Jurkat, Clone E6-1 (cell line): ENCODE data around the gene CR1.
"Not testable (repeated sequence)": the region's sequence is repeated elsewhere in the genome, so short reads cannot be mapped to it uniquely, and the experiment has no call there.

ENCODE experiments used
- DNase-seq: peaks from one replicate; pipeline ENCODE4 v3.0.0-alpha.2; 2011; ENCODE audit warnings: low read depth, low spot score
- H3K4me3 ChIP-seq: 2 replicates; pipeline ENCODE4 v1.5.1; 2011; ENCODE audit warnings: mild to moderate bottlenecking, low read length, control low read depth, moderate library complexity

CR1 gene

DNA sequence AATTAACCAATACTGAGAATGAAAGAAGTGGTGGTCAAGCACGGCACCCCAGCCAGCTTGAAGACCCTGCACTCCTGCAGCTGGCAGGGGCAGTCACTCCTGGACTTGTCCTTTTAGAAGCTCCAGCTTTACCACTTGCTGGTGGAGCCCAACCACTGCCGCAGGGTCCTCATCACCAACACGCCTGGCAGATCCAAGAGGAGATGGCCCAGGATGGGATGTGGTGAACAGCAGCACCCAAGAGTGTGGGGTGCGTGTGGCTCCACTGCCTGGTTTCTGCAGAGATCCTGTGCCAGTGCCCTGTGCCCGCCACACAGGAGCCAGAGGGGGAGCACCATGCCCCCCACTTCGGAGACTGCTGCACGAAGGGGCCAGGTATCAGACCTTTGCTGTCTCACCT lies 162.5 kb downstream of the CR1 start:
- no peak for DNase-seq
- no peak overlapping the region for H3K4me3 ChIP-seq

DNA sequence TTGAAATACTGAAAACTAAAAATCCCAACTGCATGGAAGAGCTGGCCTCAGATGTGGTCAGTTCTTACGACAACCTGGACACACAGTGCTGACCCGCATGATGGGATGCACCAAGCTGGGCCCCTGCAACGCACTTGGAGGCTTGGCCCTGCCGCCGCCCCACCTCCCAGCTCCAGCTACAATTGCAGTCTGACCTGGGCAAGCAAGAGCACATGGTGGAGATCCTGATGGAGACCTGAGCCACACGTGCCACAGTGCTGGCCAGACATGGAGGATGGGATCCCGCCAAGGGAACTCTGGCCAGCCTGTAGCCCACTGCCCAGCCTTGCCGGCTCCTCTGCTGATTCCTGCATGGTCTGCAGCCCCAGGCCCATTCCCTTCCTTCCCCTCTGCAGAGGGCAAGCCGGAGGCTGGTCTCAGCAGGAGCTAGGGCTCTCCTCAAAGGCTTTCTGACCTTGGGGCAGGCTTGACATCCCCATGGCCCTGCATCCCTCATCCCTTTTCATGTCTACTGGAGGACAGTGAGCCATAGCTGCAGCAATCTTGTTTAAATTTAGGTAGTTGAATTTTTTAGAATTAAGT lies 163.0 kb downstream of the CR1 start:
- no peak for DNase-seq
- no peak overlapping the region for H3K4me3 ChIP-seq

DNA sequence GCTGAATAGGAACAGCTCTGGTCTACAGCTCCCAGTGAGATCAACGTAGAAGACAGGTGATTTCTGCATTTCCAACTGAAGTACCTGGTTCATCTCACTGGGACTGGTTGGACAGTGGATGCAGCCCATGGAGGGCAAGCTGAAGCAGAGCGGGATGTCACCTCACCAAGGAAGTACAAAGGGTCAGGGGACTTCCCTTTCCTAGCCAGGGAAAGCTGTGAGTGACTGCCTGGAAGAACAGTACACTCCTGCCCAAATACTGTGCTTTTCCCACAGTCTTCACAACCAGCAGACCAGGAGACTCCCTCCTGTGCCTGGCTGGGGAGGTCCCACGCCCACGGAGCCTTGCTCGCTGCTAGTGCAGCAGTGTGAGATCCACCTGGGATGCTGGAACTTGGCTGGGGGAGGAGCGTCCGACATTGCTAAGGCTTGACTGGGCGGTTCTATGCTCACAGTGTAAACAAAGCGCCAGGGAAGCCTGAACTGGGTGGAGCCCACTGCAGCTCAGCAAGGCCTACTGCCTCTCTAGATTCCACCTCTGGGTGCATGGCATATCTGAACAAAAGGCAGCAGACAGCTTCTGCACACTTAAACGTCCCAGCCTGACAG lies 163.7 kb downstream of the CR1 start:
- H3K4me3 ChIP-seq: no peak overlapping the region
- DNase-seq: no peak

DNA sequence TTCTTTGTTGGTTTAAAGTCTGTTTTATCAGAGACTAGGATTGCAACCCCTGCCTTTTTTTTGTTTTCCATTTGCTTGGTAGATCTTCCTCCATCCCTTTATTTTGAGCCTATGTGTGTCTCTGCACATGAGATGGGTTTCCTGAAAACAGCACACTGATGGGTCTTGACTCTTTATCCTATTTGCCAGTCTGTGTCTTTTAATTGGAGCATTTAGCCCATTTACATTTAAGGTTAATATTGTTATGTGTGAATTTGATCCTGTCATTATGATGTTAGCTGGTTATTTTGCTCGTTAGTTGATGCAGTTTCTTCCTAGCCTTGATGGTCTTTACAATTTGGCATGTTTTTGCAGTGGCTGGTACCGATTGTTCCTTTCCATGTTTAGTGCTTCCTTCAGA lies 165.5 kb downstream of the CR1 start:
- not testable (repeated sequence) for H3K4me3 ChIP-seq, DNase-seq

DNA sequence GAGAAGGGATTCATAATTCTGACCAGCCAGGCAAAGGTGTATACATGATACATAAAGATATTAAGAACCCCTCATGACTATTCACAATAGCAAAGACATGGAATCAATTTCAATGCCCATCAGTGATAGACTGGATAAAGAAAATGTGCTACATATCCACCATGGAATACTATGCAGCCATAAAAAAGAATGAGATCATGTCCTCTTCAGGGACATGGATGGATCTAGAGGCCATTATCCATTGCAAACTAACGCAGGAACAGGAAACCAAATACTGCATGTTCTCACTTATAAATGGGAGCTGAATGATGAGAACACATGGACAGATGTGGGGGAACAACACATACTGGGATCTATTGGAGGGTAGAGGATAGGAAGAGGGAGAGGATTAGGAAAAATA lies 170.4 kb downstream of the CR1 start:
- no peak overlapping the region for H3K4me3 ChIP-seq
- DNase-seq: no peak

DNA sequence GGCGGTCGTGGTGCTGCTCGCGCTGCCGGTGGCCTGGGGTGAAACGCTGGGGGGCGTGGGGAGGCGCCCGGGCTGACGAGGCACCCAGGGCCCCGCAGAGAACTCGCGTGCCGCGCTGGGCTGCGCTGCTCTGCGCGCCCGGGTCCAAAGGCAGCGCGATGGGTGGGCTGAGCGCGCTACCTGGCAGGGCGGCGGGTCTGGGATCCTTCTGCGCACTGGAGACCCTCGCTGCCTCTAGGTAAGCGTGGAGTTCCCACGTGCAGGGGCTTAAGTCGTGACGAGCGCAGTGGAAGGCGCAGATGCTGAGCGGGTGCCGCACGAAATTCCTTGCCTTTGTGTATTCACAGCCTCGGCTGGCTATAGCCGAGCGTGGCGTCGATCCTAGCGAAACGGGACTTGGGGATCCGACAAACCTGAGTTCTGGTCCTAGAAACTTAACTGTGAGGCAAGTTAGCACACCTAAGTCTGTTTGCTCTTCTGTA lies 173.6 kb downstream of the CR1 start:
- DNase-seq: no peak
- no peak overlapping the region for H3K4me3 ChIP-seq

DNA sequence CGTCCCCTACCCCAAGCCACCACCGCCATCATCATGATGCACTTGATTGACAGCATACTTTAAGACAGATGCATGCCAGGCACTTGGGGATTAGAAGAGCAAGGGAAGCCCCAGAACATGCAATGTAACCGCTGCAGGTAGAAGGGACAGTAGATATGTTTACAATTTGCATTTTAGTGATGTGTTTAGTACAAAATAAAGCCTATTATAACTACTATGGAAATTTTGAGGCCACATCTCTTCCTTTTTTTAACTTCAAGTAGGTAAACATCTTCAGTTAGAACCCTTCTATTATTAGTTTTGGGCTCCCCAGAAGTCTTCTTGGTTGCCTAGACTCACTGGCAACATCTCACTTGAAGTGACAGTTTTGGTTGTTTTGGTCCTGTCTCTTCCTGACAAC lies 174.2 kb downstream of the CR1 start:
- DNase-seq: no peak
- no peak overlapping the region for H3K4me3 ChIP-seq

DNA sequence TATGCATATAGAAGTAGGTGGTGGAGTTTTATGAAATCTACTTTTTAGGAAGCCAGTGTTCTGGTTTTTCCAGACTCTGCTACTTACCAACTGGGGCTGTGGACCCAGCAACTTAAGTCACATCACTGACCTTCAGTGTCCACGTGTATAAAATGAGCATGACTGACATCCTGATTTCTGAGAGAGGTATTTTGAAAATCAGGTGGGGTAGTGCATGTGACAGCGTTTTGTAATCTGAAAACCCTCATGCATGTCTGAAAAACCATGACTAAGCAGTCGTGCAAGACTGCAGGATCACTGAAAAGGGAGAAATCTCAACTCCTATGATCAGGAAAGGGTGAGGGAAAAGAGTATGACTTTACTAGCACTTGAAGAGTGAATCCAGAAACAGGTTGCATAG lies 175.0 kb downstream of the CR1 start:
- DNase-seq: no peak
- H3K4me3 ChIP-seq: no peak overlapping the region

DNA sequence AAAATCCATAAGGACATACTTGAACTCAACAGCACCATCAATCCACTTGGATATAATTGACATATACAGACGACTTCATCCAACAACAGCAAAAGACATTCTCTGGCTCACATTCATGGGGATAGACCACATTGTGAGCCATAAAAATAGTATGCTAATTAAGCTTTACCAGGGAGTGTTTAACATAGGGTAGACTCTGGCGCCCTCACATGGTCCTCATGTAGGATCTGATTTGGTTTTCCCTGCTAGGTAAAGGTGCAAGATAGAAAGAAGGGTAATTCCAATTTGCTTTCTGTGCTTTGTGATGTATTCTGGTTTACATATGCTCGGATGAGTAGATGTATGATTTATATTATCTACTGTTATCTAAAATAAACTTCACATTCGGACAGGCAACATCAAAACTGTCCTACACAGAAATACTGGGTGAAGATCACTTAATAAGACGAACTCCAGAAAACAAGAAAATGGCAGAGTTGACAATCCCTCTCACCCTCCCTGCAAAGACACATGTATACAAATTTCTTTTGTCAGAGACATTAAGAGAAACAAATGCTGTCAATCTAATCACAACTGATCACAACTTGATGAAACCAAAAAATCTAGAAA lies 176.7 kb downstream of the CR1 start:
- no peak overlapping the region for H3K4me3 ChIP-seq
- DNase-seq: peak; percentile 26

DNA sequence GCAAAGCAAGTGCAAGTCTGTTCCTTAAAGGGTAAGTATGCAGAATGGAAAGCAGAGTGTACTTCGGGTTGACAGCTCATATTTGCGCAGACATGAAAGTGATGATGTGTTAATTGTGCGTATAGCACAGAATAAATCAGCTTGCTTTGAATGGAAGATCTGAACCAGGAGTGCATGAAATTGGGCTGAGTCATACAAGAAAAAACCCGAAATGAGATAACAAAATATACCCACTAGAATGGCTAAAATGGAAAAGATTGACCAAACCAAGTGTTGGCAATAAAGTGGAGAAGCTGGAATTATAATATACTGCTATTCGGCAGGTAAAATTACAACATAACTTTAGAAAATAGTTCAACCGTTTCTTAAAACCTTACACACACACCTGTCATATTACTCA lies 177.4 kb downstream of the CR1 start:
- H3K4me3 ChIP-seq: no peak overlapping the region
- no peak for DNase-seq

DNA sequence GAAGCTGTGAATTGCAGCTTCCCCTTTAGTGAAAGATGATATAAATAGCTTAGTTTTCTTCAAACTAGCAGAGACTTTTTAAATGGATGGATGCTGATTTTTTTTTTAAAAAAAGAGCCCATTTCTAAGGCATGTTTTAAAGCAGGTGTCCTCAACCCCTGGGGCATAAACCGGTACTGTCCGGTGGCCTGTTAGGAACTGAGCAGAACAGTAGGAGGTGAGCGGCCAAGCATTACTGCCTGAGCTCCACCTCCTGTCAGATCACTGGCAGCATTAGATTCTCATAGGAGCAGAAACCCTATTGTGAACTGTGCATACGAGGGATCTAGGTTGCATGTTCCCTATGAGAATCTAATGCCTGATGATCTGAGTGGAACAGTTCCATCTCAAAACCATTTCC lies 180.2 kb downstream of the CR1 start:
- H3K4me3 ChIP-seq: no peak overlapping the region
- DNase-seq: no peak

DNA sequence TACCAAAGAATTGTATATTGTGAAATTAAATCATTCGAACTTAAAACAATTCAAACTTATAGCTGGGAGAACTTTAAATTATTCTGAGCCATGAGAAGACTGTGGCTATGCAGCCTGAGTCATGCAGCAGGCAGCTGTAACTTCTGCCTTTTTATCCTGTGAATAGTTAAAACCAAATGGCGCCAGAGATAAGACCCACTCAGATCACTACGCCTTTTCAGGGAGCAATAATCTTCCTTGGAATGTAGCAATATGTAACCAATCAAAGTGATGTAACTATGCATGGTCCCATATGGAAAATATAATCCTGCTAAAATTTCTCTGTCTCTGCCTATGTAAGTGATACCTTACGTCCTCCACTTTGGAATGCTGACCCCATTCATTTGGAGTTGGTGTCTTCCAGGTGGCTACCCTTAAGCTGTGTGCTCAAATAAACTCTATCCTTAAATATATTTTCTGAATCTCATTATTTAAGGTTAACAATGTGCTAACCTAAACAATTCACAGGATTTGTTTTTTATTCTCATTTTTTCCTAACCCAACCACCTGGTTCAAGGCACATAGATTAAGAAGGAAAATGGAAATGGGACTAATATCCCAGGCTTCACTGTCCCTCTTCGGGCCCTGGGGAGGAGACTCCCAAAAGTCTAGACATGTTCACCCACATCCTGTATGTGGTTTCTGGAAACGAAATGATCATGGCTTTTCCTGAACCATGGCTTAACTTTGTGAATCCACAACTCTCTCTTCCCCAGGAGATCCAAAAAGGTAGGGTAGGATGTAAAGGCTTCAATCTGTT lies 184.8 kb downstream of the CR1 start:
- DNase-seq, H3K4me3 ChIP-seq: not testable (repeated sequence)

DNA sequence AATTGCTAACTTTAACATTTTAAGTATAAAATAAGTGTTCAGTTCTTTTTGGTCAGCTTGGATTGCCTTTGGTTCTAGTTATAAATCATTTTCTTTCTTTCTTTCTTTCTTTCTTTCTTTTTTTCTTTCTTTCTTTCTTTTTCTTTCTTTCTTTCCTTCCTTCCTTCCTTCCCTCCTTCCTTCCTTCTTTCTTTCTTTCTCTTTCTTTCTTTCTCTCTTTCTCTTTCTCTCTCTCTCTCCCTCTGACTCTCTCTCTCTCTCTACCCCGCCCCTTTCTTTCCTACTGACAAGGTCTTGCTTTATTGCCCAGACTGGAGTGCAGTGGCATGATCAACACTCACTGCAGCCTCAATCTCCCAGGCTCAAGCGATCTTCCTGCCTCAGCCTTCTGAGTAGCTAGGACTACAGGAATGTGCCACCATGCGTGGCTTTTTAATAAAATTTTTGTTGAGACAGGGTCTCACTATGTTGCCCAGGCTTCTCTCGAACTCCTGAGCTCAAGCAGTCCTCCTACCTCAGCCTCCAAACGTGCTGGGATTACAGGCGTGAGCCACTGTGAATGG lies 187.0 kb downstream of the CR1 start:
- H3K4me3 ChIP-seq, DNase-seq: not testable (repeated sequence)

DNA sequence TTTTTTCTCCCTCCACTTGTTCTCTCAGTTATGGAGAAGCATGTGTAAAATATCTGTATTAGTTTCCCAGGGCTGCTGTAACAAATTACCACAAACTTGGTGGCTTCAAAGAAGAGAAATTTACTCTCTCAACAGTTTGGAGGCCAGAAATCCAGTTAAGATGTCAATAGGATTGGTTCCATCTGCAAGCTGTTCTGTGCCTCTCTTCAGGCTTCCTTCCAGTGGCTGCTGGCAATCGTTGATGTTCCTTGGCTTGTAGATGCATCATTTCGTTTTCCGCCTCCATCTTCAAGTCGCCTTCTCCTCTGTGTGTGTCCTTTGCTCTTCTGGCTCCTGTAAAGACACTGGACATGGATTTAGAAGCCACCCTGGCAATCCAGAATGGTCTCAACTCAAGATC lies 194.6 kb downstream of the CR1 start:
- DNase-seq, H3K4me3 ChIP-seq: not testable (repeated sequence)

DNA sequence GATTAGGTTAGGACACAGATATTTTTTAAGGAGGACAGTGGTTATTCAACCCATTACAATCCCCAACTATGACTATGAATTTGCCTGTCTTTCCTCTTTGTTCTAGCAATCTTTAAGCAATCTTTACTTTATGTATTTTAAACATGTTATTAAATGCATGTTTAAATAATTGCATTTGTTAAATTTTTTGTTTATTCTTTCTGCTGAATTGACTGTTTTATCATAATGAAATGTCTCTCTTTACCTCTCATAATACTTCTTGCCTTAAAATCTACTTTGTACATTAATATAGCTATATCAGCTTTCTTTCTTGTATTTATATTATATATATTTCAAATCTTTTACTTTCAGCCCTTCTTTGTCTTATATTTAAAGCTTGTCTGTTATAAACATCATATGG lies 195.1 kb downstream of the CR1 start:
- DNase-seq: no peak
- H3K4me3 ChIP-seq: no peak overlapping the region
